Activated CD4-positive, alpha-beta T cell treated with anti-CD3 and anti-CD28 coated beads, Interleukin-2, Interleukin-4, amounts not matched to agents 100 ng/mL and 50 ng/mL, durations not matched to agents 16 hours and 8 hours (primary cell): ENCODE data around the gene EPDR1.
"Not testable (repeated sequence)": the region's sequence is repeated elsewhere in the genome, so short reads cannot be mapped to it uniquely, and the experiment has no call there.

ENCODE experiments used
- DNase-seq: peaks from one replicate; pipeline ENCODE4 v3.0.0-alpha.2; 2020; ENCODE audit warnings: low spot score

Gene EPDR1

DNA sequence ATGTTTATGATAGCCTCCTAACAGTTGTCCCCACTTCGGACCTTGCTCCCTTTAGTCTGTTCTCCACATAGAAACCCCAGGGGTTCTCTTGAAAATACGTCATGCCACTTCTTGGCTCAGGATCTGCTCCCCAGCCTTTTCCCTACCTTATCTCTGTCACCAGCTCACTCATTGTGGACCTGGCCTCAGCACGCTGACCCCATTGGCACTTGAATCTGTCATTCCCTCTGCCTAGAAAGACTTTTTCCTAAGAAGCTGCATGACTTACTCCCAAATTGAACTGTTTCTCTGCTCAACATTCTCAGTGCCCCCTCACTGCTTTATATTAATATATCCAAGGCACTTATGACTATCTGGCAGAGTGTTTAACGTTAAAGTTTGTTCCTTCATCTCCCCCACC, 8.4 kb downstream of the EPDR1 start:
- no peak for DNase-seq

DNA sequence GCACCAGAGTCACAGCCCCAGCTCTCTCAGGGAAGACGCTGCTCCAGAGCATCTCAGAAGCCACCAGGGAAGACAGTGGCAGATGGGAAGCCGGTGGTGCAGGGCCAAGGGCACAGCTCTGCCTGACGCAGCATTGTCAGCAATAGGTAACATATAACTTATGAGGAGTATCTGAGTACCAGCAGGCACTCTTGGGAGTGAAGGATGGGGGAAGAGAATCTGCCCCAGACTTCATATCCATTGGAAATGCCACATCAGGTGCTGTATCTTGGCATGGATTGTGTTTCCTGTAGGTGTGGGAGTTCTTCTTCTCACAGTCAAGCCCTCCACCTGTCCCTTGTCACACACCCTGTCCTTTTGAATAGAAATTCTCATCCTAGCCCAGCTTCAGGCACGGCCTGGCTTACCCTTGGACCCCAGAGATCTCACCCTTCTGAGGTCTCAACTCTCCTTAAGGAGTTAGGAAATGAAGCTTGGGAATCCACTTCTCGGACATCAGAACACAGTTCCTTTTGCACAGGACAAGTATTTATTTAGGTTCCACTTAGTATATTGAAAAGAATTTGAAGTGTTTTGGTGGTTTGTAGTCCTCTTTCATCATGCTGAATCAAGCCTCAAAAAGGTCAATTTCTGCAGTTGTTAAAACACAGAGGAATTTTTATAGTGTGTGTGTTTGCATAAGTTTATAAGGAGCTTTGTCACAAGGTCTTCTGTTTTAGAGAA, 9.9 kb downstream of the EPDR1 start:
- no peak for DNase-seq

DNA sequence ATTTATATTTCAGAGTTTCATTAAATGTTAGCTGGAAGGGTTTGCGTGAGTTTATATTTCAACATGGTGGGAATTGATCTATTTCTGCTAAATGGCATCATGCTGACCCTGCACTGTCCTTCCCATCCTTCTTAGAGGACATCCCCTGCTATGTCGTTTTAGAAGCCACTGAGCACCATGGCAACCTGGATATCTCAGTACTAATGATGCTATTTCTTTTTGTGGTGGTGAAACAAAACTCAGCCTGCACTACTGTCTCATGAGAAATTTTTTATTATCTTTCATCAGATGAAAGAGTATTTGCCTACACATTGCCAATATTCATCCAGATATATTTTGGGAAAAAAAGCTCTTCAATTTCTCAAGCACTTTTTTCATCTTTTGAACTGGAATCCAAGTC, 12.1 kb downstream of the EPDR1 start:
- DNase-seq: no peak

DNA sequence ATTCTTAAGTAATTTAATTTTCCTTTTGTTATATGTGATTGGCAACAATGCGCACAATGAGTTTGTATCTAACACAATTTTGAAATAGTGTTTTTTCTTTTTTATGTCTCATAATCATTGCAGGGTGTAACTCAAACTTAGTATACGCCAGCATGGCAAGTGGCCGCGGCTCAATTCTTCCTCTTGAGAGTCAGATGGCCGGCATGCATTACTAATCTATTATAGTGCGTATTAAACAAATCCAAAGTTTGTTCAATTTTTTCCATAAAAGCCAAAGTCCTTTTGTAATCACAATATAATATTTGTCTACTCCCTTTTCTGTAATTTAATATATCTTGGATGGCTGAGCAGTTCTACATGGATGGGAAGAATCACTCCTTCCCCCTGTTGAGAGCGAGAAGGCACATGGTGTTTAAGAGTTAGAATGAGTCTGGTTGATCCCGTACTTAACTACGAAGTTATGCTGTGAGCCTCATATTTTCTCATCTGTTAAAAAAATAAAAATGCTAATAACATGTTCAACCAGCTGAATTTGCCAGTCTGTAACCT, 12.7 kb downstream of the EPDR1 start:
- DNase-seq: no peak

DNA sequence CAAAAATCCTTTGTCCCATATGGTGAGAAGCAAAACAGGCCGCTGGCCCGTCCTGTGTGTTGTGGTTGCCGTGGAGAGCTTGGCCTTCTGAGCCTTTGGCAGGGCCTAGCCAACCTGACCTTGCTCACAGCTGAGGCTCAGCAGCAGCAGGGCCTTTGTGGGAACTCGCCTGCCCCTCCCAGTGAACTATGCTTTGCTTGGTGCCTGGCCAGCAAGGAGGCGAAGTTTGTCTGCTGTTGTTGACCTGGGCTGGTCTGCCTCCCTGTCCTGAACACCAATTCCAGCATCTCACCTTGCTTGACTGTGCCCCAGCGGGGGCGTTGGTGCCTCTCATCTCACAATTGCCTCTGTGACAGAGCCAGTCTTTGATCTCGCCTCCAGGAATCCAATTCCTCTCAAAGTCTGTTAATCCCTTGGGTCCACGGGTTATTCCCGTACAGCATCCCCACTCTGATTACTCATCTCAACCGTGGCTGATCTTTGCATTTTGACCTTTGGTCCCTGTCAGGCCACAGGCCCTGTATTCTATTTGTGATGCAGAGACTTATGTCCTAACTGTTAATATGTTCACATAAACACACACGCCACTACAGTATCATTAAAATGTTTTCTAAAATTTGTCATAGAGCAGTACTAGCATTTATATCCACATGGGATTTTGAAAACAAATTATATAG, 22.6 kb downstream of the EPDR1 start:
- no peak for DNase-seq

DNA sequence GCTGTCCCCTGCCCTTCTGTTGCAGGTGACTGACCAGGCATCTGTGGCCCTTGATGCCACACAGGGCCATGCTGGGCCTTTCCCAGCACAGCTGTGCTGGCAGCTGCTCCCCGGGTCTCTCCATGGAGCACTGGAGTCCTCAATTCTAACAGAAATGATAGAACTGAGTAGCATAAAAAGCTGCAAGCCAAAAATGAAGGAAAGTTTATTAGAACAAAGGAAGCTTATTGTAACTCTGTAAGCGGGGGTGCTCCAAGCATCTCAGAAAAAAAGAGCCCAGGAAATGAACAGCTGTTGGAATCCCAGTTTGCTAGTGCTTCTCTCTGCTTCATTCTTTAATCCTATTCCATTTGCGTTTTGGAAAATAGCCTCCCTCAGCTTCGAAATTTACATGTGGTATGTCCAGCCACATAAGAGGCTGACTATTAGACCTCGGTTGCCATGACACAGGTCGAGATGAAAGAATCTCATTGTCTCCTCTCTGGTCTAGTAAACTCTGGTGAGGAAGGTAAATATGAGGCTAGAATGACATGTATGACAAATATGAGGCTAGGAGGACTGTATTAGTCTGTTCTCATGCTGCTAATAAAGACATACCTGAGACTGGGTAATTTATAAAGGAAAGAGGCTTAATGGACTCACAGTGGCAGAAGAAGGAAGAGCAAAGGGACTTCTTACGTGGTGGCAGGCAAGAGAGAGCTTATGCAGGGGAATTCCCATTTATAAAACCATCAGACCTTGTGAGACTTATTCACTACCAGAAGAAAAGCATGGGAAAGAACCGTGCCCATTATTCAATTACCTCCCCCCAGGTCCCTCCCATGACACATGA, 23.7 kb downstream of the EPDR1 start:
- DNase-seq: no peak

DNA sequence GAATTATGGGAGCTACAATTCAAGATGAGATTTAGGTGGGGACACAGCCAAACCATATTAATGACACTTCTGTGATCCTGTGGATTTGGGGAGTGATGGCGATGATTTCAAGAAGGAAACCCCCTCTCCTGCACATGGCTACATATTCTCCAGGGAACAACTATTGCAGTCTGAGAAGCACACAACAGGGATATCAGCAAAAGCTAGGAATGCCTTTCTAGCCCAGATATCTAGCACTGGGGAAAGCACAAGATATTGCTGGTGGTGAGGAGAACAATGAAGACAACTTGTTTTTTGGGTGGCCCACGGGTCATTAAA, 24.3 kb downstream of the EPDR1 start:
- DNase-seq: no peak

DNA sequence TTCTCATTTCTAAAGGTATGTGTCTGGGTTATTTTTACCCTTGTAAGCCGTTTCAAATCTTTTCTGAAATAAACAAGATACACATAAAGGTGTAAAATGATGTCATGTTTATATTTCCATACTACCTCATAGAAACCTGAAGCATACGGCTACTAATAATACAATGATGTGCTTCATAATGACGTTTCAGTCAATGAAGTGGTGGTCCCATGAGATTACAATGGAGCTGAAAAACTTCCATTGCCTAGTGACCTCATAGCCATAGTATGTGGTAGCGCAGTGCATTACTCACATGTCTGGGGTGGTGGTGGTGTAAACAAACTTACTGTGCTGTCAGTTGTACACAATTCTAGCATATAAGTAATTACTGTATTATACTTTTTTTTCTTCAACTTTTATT, 24.9 kb downstream of the EPDR1 start:
- DNase-seq: no peak

DNA sequence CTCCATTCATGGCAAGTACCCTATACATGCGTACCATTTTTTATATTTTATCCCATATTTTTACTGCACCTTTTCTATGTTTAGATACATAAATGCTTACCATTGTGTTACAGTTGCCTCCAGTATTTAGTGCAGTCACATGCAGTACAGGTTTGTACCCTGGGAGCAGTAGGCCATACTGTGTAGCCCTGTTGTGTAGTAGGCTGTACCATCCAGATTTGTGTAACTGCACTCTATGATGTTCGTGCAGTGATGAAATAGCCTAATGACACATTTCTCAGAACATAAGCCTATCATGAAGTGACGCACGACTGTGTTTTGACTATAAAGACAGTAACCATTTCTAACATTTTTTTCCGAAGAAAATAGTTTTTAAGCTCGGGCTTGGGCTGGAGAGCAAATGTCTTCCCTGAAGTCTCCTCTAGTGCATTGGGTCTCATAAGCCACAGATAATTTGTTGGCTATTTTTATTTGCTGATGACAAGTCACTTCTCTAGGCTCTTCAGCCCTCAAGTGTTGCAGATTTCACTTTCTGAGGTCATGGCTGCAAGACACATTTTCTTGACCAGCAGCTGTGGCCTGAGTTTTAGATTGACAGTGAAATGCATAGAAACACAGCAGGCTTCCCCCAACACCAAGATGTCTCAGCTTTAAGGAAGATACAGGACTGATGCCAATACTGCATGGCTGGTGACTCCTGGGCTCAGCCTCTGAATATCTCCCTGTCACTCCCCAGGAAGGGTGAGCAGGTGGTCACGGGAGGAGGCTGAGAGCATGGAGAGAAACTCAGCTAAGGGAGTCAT, 26.9 kb downstream of the EPDR1 start:
- no peak for DNase-seq

DNA sequence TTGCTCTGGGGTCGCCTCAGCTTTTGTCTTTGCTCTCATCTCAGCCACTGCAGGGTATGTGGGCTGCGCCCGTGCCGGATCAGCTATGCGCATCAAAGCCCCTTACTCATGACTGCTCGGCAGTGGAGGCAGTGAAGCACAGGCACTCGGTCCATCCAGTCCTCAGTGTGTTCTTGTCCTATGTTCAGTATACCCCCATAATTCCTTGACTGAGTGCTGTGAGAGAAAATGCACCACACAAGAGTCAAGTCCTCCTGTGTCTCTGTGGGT, 27.4 kb downstream of the EPDR1 start:
- no peak for DNase-seq

DNA sequence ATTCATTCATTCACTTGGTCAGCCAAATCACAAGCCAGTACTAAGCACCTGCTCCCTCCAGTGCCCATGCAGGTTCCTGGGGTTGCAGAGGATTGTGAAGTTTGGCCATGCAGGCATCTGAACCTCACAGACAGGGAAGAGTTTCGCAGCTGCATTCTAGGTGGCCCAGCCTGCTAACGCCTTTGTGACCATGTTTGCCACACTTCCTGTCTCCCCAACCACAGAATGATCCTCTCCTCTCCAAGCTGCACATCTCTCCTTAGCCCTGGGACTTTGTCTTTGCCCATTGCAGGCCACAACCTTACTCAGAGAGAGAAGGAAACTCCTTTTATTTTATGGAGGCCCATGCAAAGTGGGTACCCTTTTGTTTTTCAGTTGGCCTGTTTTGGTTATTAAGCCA, 31.8 kb downstream of the EPDR1 start:
- no peak for DNase-seq

DNA sequence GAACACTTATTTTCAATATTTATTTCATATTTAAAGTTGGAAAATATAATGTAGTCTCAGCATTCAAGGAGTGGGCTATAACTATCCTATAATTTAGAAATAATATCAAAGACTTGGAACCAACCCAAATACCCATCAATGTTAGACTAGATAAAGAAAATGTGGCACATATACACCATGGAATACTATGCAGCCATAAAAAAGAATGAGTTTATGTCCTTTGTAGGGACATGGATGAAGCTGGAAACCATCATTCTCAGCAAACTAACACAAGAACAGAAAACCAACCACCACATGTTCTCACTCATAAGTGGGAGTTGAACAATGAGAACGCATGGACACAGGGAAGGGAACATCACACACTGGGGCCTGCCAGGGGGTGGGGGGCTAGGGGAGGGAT, 33.8 kb downstream of the EPDR1 start:
- DNase-seq: not testable (repeated sequence)

DNA sequence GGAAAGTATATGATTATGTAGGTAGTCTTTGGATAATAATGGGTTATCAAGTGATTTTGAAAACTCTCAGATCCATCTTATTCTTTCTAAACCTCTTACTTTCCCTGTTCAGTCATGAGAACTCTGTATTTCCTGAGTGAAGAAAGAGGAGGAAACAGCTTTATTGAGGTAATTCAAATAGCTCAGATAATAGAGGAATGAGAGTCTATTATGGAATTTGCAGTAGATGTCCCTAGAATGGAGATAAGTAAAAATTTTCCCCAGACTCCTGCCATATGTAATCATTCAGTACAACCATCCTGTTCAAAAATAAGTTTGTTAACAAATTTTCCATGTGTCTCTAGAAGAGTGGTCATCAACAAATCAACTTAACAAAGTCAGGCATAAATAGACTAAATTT, 36.4 kb downstream of the EPDR1 start:
- DNase-seq: no peak

DNA sequence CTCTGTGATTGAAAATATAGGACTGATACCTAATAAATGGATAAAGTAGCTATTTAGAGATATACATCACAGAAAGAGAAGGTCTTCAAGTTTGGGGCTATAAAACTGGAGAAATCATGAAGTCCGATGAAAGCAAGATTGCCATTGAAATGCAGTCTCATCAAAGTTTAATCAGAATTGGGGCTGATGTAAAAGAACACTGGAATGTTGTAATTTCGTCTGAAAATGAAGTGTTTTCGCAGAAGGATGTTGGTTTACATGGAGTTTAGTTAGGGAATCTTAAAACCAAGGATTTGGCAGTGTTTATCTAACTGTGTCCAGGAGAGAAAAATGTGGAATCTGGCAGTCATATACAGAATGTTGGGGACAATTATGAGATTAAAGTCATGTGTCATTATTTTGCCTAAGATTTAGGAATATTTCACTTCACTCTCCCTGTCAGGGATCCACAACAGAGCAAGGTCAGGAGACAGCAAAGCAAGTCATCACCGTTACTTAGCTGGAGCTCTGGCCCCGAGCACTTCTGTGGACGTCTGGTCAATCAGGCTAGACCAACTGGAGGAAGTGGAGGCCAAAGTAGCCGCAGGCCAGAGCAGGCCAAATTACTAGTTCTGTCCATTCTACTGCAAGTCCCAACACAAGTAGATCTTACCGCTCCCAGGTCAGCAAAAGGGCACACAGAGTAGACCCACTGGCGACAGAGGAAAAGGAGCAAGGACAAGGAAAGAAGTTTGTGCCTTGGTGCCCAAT, 37.0 kb downstream of the EPDR1 start:
- DNase-seq: no peak

DNA sequence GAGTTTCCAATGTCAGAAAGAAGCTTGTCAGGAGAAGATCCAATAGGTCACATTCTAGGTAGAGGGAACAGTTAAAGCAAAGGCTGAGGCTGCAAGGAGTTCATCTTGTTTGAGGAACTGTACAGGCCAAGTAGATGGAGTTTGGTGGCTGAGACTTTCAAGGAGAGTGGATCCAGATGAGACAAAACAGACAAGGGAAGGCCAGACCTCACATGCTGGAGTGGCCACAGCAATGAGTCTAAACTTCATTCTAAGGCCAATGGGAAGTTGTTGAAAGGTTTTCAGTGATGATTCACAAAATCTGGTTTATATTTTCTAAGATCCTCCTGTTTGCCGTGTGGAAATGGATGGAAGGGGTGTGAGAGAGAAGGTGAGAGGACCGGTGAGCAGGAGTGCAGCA, 40.0 kb downstream of the EPDR1 start:
- no peak for DNase-seq

DNA sequence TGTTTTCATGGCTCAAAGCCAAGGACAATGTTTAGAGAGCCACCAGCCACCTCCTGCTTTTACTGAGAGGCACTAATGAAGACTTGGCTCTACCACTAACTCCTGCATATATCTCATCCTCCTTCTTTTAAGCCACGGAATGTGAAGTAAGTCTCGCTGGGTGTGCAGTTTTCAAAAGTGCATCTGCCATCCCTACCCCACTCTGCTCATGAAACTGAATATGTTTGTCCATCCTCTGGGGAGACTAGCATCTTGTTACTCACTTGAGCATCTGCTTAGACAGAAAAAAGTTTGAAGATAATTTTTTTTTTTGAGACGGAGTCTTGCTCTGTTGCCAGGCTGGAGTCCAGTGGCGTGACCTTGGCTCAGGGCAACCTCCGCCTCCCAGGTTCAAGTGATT, 40.8 kb downstream of the EPDR1 start:
- DNase-seq: no peak

DNA sequence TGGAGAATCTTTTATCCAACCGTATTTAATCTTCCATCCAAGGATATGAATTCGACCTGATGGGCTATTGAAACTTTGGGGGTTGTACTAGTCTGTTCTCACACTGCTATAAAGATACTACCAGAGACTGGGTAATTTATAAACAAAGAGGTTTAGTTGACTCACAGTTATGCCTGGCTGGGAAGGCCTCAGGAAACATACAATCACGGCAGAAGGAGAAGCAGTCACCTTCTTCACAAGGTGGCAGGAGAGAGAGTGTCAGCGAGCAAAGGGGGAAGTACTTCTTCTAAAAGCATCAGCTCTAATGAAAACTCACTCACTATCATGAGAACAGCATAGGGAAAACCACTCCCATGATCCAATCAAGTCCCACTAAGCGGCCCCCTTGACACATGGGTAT, 43.8 kb downstream of the EPDR1 start:
- DNase-seq: no peak

DNA sequence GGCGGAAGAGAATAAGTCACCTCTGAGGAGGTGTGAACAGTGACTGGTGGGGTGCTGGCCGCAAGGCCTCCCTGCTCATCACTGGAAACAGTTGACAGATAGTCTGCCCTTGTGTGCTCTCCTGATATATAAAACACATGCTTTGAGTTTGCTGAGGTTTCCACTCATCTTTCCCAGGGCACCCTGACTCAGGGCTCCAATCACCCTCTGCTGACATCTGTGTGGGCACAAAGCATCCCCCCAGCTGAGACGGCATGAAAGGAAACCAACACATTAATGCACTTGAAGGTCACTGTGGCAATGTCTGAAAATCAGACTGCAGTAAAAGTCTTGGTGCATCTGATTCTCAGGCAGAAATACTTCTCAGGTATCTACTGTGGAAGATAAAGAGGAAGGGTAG, 49.8 kb downstream of the EPDR1 start:
- DNase-seq: no peak

DNA sequence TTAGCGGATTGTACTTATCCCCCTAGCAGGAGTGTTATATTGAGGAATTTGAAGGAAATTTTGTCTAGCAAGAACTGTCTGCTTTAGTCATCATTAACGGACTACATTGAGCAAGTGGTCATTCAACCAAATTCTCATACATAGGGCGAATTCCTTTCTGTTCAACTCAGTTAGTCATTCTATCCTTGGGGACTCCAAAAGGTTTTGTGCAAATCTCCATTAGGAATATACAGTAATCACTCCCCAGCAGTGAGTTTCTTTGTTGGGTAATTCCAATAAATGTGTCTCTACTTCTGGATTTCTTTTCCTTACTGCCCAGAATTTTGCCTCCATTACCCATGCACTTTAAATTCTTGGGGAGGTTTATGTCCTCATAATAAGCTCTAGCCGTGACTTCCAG, 51.1 kb downstream of the EPDR1 start:
- DNase-seq: no peak

DNA sequence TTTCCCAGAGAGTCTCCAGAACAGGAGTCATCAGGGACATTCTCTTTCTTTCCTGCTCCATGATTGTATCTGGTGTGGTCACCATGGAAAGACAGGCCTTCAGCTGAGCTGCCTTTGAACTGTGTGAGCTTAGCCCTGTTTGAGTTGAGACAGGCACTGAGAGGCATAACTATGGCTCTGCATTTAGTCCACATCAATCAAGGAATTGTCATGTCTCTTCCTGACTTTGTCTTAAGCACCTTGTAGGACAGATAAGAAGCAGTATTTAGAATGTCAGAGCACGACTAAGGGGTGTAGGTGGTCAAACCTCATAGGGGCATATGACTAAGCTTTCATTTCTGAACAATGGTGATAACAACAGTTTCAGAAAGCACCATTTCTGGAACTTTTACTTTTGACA, 53.5 kb downstream of the EPDR1 start:
- DNase-seq: no peak

DNA sequence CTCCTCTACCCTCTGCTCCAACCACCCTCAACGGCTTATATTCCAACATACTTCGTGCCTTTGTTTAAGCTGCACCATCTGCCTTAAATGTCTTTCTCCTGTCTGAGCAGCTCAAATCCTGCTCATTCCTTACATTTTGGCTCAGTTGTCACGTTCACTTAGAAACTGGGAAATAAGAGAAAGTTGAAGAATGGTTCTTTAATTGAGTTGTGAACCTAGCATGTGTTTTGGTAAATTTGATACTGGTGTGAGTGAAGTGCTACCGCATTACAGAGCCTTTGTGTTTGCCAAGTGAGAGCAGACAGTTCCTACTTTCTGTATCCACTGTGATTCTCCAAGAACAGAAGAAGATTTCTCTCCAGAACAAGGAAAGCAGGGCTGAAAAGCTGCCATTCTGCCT, 54.3 kb downstream of the EPDR1 start:
- no peak for DNase-seq

DNA sequence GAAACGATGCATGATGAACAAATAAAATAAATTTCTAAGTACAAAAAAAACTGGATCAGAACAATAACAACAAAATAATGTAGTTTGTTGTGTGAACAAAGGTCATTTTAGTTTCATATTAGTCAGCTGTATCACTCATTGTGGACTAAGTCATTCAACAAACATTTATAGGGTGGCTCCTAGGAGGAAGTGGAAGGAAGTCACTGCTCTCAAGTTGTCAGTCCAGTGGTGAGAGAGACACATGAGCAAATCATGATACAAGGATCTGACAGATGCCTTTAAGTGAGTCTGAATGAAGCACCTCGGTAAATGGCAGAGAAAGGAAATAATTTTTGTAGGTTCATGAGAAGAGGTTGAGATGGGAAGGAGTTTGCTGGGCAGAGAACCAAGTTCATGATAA, 56.8 kb downstream of the EPDR1 start:
- DNase-seq: no peak
